GM18909 (cell line): ENCODE measurements around the gene CTAGE6.
"Not testable (repeated sequence)": the region's sequence is repeated elsewhere in the genome, so short reads cannot be mapped to it uniquely, and the experiment has no call there.

Experiments used
- ATAC-seq: cut with Tn5 transposase; IDR thresholded peaks from one replicate; pipeline ENCODE4 v1.9.1; 2021; ENCODE audit warnings: mild to moderate bottlenecking; ENCODE audit not compliant: unreplicated experiment, poor library complexity

Gene CTAGE6

GRCh38 chr7:143726143-143726542 lies 31.4 kb downstream of the CTAGE6 start:
- not testable (repeated sequence) for ATAC-seq

DNA sequence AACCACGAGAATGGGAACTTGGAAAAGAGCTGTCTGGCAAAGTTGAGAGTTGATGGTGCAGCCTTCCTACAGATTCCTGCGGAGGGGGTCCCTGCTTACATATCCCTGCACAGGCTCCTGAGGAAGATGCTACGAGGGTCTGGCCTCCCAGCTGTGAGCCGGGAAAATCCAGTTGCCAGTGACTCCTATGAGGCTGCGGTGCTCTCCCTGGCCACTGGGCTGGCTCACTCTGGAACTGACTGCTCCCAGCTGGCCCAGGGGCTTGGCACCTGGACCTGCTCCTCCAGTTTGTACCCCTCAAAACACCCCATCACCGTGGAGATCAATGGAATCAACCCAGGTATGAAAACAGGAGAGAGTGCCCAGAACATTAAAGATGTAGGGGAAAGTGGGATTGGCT lies 37.2 kb downstream of the CTAGE6 start:
- not testable (repeated sequence) for ATAC-seq

- not testable (repeated sequence) for ATAC-seq
Observed at GRCh38 chr7:143715543-143716193, 41.8 kb downstream of the CTAGE6 start.

- not testable (repeated sequence) for ATAC-seq
Observed at GRCh38 chr7:143714581-143715454, 42.7 kb downstream of the CTAGE6 start.

GRCh38 chr7:143712381-143712780 lies 45.1 kb downstream of the CTAGE6 start:
- not testable (repeated sequence) for ATAC-seq

- not testable (repeated sequence) for ATAC-seq
Observed at GRCh38 chr7:143711727-143712324, 45.7 kb downstream of the CTAGE6 start.

DNA sequence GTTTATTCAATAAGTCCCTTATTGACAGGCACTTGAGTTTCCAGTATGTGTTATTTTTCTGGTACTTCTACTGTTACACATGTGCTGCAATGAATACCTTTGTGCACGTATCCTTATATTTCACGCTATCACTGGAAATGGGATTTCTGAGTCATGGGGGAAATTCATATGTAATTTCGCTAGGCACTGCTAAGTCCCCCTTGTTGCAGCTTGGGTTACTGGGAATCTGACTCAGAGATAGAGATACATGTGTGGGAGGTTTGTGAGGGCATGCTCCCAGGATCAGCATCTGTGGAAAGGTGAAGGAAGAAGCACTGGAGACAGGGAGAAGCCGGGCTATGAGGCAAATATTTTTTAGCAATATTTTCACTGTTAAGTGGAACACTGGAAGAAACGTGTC lies 47.6 kb downstream of the CTAGE6 start:
- not testable (repeated sequence) for ATAC-seq
